HG03354 (cell line): Measurements from ENCODE around the gene RPS15.

Experiments used
- ATAC-seq: cut with Tn5 transposase; IDR thresholded peaks from one replicate; pipeline ENCODE4 v1.9.1; 2021; ENCODE audit warnings: mild to moderate bottlenecking; ENCODE audit not compliant: unreplicated experiment, poor library complexity, severe bottlenecking

RPS15 gene

DNA sequence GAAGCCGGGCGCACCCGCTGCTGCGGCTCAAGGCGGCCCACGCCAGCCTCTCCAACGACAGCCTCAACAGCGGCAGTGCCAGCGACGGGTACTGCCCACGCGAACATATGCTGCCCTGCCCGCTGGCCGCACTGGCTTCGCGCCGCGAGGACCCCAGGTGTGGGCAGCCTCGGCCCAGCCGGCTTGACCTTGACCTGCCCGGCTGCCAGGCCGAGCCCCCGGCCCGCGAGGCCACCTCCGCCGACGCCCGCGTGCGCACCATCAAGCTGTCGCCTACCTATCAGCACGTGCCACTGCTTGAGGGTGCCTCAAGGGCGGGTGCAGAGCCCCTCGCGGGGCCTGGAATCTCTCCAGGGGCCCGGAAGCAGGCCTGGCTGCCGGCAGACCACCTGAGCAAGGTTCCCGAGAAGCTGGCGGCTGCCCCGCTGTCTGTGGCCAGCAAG lies 27.8 kb downstream of the RPS15 start:
- ATAC-seq, result no peak

DNA sequence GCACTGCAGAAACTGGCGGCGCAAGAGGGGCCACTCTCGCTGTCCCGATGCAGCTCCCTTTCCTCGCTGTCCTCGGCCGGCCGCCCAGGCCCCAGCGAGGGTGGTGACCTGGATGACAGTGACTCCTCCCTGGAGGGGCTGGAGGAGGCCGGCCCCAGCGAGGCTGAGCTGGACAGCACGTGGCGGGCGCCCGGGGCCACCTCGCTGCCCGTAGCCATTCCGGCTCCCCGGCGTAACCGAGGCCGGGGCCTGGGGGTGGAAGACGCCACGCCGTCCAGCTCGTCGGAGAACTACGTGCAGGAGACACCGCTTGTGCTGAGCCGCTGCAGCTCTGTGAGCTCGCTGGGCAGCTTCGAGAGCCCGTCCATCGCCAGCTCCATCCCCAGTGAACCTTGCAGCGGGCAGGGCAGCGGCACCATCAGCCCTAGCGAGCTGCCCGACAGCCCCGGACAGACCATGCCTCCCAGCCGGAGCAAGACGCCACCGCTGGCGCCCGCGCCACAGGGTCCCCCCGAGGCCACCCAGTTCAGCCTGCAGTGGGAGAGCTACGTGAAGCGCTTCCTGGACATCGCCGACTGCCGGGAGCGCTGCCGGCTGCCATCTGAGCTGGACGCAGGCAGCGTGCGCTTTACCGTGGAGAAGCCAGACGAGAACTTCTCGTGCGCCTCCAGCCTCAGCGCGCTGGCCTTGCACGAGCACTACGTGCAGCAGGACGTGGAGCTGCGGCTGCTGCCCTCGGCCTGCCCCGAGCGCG lies 28.4 kb downstream of the RPS15 start:
- ATAC-seq, result no peak

DNA sequence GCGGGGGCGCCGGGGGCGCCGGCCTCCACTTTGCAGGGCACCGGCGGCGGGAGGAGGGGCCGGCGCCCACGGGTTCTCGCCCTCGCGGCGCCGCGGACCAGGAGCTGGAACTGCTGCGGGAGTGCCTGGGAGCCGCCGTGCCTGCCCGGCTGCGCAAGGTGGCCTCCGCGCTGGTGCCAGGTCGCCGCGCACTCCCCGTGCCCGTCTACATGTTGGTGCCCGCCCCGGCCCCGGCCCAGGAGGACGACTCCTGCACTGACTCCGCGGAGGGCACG lies 29.0 kb downstream of the RPS15 start:
- no peak for ATAC-seq

DNA sequence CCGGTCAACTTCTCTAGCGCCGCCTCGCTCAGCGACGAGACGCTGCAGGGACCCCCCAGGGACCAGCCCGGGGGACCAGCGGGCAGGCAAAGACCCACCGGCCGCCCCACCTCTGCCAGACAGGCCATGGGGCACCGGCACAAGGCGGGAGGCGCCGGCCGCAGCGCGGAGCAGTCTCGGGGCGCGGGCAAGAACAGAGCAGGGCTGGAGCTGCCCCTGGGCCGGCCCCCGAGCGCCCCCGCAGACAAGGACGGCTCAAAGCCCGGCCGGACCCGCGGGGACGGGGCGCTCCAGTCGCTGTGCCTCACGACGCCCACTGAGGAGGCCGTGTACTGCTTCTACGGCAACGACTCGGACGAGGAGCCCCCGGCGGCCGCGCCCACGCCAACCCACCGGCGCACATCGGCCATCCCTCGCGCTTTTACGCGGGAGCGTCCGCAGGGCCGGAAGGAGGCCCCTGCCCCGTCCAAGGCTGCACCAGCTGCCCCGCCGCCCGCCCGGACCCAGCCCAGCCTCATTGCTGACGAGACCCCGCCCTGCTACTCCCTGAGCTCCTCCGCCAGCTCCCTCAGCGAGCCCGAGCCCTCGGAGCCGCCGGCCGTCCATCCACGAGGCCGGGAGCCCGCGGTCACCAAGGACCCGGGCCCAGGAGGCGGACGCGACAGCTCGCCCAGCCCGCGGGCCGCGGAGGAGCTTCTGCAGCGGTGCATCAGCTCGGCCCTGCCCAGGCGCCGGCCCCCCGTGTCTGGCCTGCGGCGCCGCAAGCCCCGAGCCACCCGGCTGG lies 29.5 kb downstream of the RPS15 start:
- ATAC-seq, result no peak

DNA sequence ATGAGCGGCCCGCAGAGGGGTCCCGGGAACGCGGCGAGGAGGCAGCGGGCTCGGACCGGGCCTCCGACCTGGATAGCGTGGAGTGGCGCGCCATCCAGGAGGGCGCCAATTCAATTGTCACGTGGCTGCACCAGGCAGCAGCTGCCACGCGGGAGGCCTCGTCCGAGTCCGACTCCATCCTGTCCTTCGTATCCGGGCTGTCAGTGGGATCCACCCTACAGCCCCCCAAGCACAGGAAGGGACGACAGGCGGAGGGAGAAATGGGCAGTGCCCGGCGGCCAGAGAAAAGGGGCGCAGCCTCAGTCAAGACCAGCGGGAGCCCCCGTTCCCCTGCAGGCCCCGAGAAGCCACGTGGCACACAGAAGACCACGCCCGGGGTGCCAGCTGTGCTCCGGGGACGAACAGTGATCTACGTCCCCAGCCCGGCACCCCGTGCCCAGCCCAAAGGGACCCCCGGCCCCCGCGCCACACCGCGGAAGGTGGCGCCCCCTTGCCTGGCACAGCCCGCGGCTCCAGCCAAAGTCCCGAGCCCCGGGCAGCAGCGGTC lies 30.2 kb downstream of the RPS15 start:
- ATAC-seq, result no peak

DNA sequence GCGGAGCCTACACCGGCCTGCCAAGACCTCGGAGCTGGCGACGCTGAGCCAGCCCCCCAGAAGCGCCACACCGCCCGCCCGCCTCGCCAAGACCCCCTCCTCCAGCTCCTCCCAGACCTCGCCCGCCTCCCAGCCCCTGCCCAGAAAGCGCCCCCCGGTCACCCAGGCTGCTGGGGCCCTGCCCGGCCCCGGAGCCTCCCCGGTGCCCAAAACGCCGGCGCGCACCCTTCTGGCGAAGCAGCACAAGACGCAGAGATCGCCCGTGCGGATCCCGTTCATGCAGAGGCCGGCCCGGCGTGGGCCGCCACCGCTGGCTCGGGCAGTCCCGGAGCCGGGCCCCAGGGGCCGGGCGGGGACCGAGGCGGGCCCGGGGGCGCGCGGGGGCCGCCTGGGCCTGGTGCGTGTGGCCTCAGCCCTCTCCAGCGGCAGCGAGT lies 30.6 kb downstream of the RPS15 start:
- no peak for ATAC-seq

DNA sequence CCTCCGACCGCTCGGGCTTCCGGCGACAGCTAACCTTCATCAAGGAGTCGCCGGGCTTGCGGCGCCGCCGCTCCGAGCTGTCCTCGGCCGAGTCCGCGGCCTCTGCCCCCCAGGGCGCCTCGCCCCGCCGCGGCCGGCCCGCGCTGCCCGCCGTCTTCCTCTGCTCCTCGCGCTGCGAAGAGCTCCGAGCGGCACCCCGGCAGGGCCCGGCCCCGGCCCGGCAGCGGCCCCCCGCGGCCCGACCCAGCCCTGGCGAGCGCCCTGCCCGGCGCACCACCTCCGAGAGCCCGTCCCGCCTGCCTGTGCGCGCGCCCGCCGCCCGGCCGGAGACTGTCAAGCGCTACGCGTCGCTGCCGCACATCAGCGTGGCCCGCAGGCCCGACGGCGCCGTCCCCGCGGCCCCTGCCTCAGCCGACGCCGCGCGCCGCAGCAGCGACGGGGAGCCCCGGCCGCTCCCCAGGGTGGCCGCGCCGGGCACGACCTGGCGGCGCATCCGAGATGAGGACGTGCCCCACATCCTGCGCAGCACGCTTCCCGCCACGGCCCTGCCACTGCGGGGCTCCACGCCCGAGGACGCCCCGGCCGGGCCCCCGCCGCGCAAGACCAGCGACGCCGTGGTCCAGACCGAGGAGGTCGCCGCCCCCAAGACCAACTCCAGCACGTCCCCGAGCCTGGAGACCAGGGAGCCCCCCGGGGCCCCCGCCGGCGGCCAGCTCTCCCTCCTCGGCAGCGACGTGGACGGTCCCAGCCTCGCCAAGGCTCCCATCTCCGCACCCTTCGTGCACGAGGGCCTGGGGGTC lies 31.3 kb downstream of the RPS15 start:
- ATAC-seq, result no peak

DNA sequence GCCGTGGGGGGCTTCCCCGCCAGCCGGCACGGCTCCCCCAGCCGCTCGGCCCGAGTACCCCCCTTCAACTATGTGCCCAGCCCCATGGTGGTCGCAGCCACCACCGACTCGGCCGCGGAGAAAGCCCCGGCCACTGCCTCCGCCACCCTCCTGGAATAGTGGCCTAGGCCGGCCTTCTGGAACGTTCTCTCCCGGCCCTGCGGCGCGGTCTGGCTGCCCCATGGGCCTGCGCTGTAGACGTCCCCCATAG lies 31.8 kb downstream of the RPS15 start:
- no peak for ATAC-seq

DNA sequence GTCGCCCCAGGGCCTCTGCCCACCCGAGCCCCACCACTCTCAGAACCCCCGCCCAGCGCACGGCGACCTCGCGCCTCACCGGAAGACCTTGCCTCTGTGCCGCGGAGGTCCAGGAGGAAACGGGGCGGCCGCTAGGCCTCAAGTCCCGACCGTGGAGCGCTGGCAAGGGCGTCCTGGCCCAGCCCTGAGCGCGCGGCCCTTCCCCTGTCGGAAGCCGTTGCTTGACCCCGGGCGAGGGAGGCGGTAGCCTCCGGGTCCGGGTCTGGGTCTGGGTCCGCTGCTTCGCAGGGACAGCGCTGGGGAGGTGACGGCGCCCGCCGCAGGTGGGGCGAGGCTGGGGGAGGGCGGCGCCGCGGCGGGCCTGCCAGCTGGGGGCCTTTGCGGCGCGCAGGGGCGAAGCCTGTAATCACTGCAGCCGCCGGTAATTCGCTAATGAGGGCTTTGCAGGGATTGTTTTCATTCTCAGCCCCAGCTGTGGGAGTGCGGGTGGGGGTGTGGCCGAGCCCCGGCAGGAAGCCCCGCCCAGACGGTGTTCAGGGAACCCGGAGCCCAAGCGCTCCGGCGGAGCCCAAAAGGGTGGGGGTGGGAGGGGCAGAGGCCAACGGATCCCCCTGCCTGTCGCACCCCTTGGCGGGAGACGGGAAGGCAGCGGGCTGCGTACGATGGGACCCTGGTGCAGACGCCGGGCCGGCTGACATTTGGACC lies 32.3 kb downstream of the RPS15 start:
- ATAC-seq, result no peak

DNA sequence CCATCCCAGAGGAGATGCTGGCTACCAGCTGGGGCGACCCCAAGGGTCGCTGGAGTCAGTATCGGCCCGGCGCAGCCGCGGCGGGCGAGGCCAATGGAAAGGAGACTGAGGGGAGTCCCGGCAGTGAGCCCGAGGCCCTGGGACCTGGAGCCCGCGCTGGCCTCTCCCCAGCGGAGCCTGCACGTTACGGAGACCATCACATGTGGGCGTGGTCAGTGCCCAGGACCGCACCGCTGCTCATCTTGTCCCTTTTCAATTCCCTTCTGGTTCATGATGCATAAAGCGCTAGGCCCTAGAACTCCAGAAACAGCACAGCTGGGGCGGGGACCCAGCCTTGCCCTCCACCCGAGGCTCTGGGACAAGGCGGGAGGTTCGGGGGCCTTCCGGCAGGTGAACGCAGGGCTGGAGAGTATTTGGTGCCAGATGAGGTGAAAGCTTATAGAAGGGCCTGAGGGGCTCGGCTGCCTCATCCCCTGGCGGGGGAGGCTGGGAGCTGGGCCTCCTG lies 32.9 kb downstream of the RPS15 start:
- ATAC-seq, result no peak

DNA sequence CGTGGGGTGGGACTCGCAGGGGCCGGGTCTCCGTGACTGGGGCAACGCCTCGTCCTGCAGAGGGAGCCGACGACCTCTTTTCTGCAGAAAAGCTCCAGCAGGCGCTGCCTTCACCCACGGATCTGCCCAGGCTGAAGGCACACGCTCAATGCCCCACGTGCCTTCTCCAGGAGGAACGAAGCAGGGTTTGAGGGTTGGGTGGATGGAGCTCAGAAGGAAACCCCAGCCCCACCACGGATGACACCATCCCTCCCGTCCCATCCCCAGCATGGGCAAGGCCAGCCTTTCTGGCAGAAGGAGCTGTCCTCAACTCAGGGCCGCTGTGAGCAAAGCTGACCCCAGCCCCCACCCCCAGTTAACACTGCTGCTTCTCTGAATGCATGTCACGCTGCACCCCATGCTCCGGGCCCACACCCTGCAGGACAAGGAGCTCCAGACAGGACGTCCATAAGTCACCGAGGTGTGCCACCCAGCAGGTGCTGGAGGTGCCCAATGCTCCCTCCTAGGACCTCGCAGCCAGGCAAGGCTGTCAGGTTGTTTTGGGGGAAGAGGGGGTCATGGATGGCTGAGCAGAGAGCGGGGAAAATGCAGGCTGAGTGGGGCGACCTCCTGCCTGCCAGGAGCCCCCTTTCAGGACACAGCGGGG lies 33.4 kb downstream of the RPS15 start:
- no peak for ATAC-seq

DNA sequence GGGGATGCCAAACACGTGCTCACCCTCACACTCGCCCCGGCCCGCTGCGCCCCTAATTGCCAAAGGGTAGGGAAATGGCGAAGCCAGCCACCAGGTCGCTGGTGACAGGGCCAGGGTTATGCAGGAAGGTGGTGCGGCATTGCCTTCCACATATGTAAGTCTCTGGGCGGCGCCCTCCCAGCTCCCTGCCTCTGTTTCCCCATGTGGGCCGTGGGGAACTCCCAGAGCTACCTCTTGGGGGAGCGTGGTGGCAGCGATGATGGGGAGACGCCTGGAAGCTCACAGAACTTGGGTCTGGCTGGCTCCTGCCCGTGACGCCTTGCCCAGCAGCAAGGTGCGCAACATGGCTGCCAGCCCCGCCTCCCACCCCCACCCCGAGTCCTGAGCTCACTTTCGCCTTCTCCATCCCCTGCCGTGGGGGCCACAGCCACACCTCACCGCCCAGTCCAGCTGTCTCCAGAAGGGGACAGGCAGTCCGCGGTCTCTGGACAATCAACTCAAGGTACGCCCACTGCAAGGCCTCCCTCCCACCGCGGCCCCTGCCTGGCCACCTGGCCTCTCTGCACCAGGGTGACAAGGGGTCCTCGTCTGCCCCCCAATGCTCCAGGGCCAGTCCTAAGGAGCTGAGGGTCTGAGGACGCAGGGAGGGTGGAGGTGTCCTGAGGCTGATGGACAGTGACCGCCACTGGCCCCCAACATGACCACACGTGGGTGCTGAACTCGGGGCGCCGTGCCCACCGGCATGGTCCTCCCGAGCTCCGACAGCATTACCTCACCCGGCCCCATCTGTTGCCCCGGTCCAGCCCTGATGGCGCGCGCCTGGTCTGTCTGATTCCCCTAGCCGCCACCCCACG lies 34.3 kb downstream of the RPS15 start:
- no peak for ATAC-seq

DNA sequence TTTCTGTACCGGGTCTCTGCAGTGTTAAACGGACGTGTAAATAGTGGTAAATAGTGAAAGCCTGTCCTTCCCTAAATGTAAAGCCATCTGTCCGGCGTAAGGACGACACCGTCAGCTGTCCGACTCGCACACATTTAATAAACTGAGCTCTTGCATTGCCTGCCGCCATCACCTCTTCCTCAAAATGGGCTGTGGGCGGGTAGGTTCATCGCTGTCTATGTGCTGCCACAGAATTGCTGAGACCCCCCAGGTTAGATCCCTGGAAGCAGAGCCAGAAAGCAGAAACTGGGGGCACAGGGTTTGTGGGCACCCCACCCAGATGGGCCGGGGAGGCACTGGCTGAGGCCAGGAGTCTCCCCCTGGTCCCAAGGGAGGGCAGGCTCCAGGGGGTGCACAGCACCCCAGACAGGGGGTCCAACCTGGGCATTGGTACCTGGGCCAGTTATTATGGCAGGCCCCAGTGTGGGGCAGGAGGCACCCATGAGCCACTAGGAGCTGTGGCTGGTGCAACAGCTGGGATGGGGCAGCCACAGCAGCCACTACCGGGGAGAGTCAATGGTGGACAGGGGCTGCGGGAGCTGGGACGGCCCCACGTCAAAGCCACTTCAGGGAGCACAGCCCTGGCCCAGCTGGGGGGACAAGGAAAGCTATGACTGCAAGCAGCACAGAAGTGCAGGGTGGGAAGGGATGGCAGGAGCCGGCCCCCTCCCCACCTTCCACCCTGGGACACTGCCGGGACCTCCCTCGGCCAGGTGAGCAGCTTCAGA lies 35.1 kb downstream of the RPS15 start:
- ATAC-seq, result no peak

DNA sequence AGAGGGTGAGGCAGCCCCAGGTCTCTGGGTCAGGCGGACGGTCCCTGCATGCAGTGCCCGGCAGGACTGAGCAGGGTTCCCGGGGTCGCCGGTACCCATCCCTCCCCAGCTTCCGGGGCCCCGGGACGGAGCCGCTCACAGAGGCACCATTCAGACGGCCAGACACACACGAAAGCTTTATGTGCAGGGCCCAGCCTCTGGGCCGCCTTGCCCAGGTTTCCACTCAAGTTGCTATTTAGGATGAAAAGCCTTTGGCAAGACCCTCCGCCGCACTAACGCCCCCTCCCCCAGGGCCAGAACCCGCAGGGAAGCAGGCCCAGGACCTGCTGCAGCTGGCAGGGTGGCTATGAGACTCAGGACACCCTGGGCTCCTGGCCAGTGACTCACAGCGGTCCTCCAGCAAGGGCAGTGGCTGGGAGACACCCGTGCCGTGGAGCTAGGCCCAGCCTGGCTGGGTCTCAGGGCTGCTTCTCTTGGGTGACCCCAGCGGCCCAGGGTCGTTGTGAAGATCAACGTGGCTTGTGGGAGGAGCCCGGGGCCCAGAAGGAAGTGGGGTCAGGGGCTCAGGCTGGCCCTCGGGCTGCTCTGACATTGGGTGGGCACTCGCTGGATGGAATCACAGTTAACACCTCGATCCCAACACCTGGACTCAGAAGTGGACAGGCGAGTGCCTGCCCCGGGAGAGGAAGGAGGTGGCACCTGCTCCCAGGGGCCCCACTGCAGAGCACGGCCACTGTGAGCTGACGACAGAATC lies 36.0 kb downstream of the RPS15 start:
- ATAC-seq, result no peak

DNA sequence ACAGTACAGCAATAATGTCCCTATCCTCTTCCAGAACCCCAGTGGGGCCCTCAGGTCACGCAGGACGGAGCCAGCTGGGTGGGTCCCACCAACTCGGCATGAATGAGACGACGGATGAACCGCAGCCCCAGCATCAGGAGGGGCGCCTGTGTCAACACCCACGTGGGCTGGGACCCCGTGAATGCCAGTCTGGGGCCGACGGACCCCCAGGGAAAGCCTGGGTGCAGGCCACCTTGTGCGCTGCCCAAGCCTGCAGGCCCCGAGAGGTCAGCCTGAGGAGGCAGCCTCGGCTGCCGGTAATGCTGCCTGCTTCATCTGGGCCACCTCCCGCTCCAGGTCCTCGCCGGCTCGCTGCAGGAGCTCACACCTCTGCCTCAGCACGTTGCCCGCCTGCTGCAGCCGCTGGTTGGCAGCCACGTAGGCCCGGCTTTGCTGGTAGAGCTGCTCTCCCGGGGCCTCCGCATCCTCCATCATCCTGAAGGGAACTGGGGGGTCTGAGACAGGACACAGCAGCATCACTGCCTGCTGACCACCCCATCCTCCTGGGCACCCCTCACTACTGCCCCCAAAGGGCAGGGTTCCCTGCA lies 36.7 kb downstream of the RPS15 start:
- ATAC-seq, result no peak

DNA sequence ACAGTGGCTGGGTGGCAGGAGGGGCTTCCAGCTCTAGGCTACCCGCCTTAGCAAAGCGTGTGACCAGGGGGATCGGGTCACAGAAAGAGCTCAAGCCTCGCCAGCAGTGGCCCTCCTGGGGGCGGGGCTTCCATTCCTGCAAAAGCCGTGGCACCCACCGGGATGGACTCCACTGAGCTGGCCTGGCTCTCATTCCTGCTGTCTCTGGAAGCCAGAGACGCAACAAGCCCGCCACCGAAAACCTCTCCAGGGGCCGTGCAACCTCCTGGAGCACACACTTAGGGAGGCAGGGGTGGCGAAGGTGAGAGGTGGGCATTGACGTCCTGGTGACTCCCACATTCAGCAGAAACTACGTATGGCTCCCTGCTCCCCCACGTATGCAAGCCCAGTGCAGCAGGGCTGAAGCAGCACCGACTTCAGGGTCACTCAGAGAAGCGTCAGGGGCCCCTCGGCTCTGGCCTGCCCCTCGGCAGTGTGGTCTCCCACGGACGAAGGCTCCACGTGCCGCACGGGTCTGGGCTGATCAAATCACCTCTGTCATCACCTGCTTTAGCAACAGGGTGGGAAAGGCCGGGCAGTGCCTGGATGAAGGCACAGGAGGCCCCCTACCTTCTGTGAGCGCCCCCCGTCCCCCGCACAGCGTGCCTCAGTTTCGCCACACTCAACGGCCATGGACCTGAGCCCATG lies 37.7 kb downstream of the RPS15 start:
- ATAC-seq, result no peak
